NOMO-1 treated with dmso at 0.1 percent for 144 hours (cell line): Measurements from ENCODE around the gene KIF26A.

Experiments
- DNase-seq: peaks from one replicate; lab custom pipeline; 2025; ENCODE audit not compliant: unreplicated experiment; lab: John Stamatoyannopoulos, UW

The KIF26A gene

GRCh38 chr14:104101086-104101621 lies 37.2 kb upstream of the KIF26A start:
- DNase-seq, result no peak

- no peak for DNase-seq
Measured at GRCh38 chr14:104101651-104102281, 36.6 kb upstream of the KIF26A start.

- DNase-seq, result no peak
Measured at GRCh38 chr14:104102282-104102914, 36.0 kb upstream of the KIF26A start.

- DNase-seq, result no peak
Measured at GRCh38 chr14:104103061-104103445, 35.3 kb upstream of the KIF26A start.

GRCh38 chr14:104103446-104104075 lies 34.8 kb upstream of the KIF26A start:
- DNase-seq, result no peak

GRCh38 chr14:104104076-104104901 lies 34.1 kb upstream of the KIF26A start:
- DNase-seq, result no peak

- DNase-seq, result no peak
Measured at GRCh38 chr14:104105071-104105821, 33.1 kb upstream of the KIF26A start.

- no peak for DNase-seq
Measured at GRCh38 chr14:104105822-104106470, 32.4 kb upstream of the KIF26A start.

- DNase-seq, result no peak
Measured at GRCh38 chr14:104106471-104106991, 31.9 kb upstream of the KIF26A start.

- no peak for DNase-seq
Measured at GRCh38 chr14:104107101-104107581, 31.2 kb upstream of the KIF26A start.

- no peak for DNase-seq
Measured at GRCh38 chr14:104107611-104108569, 30.5 kb upstream of the KIF26A start.

- DNase-seq, result no peak
Measured at GRCh38 chr14:104108570-104109541, 29.5 kb upstream of the KIF26A start.

- no peak for DNase-seq
Measured at GRCh38 chr14:104109731-104110361, 28.5 kb upstream of the KIF26A start.

- DNase-seq, result no peak
Measured at GRCh38 chr14:104110491-104111209, 27.7 kb upstream of the KIF26A start.

GRCh38 chr14:104111301-104112112 lies 26.9 kb upstream of the KIF26A start:
- DNase-seq, result no peak
